Measurements from ENCODE around the gene TCEANC.
A peak's percentile ranks its signal among the peaks of the same experiment; 100 is the strongest.

TCEANC gene

DNA sequence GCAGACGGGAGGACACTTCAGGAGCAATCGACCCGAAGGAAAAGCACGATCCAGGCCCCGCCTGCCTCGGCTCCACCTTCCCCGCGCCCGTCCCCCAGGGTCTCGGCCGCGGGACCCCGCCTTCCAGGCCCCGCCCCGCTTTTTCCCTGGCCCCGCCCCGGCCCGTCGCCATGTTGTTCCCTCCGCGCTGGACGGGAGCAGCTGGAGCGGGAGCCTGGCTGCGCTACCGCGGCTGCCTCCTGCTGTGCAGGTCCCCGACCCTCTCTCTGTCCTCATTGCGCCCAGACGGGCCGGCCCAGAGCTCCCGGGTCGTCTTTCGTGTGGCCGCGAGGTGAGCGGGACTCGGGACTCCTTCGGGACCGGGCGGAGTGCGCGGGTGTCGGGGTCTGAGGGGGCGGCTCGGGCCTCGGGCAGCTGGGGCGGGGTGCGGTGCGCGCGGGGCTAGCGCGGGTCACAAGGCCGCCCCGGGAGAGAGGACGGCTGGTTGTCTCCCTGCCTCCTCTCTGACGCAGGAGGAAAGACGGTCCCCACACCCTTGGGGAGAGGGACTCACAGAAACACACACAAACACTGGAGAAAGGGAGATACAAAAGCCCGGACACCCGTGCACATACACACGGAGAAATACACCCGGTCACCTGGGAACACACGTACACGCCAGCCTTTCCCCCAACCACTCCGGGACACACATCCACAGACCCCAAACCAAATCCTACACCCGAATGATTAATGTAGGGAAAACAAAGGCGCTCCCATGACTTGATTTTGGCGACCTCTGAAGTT, 36.2 kb downstream of the TCEANC start, which contains the start of gene RAB9A:
RAB9A (plus strand) TSS at position 171 of the 783 bp plus-strand sequence. CDS start 19,619 bp downstream, outside the sequence.
- Mint-ChIP-seq H3K9me3 (no peaks in the 10 kb centered on the region), H3K27ac (peak within 1 kb of the TSS; percentile 84 to 95), H3K4me1 (ENCODE audit: low read depth in 2 of 2) (peaks cover 31 to 48% of the 10 kb centered on the region in 2 donors), H3K27me3 (no peaks in the 10 kb centered on the region), H3K36me3 (ENCODE audit: insufficient read depth) (peaks cover 9% of the 10 kb centered on the region), H3K4me3 (peak within 1 kb of the TSS; percentile 85 to 86)
- peak; percentile 68 to 73 (median 70) for DNase-seq
- ATAC-seq (replicated peaks) = peak; percentile 79

DNA sequence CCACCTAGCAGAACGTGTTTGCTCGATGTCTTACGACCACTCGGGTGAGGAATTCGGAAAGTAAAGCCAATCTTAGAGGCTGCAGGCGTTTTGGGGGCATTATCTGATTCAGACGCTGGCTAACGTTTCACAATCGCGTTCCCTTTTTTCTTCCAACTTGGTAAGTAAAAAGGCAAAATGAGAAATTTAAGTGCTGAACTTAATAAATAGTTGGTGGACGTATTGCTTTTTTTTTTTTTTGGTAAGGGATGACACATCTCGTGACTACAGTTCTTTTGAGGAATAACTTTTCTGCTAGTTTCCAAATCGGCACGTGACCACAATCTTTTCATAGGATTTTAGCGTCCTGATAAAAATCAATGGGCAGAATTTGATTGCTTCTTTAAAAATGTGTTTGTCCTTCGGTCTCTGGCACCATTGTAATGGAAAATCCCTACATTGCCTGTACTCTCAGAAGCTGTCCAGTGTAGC, 36.8 kb downstream of the TCEANC start:
- H3K4me1 Mint-ChIP-seq (ENCODE audit: low read depth in 2 of 2) = peaks cover 32 to 48% of the 10 kb centered on the region in 2 donors
- DNase-seq = no peak
- H3K27ac Mint-ChIP-seq = peak overlapping the region; percentile 84 to 95
- H3K36me3 Mint-ChIP-seq (ENCODE audit: insufficient read depth) = peaks cover 9% of the 10 kb centered on the region
- peak overlapping the region; percentile 85 to 86 for H3K4me3 Mint-ChIP-seq
- no peak for ATAC-seq (replicated peaks)
- no peaks in the 10 kb centered on the region for H3K9me3 Mint-ChIP-seq
- no peaks in the 10 kb centered on the region for H3K27me3 Mint-ChIP-seq

DNA sequence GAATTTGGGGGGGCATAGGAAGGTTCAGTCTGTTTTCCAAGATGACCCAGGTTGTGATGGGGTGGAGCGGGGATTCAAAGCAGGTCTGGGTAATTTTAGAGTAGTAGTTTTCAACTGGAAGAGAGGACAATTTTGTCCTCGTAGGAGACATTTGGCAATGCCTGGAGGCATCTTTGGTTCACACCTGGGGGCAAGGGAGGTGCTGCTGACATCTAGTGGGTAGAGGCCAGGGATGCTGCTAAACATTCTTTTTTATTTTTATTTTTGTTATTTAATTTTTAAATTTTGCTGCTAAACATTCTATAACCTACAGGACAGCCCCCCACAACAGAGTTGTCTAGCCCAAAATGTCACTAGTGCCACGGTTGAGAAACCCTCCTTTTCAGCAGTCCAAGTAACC, 37.9 kb downstream of the TCEANC start:
- no peaks in the 10 kb centered on the region for H3K27me3 Mint-ChIP-seq
- H3K27ac Mint-ChIP-seq = peak overlapping the region; percentile 84 to 95
- ATAC-seq (replicated peaks) = no peak
- peak overlapping the region; percentile 85 to 86 for H3K4me3 Mint-ChIP-seq
- no peaks in the 10 kb centered on the region for H3K9me3 Mint-ChIP-seq
- H3K4me1 Mint-ChIP-seq (ENCODE audit: low read depth in 2 of 2) = peaks cover 36 to 49% of the 10 kb centered on the region in 2 donors
- peaks cover 11% of the 10 kb centered on the region for H3K36me3 Mint-ChIP-seq (ENCODE audit: insufficient read depth)
- peak in 1 of 3 experiments; percentile 10 for DNase-seq

DNA sequence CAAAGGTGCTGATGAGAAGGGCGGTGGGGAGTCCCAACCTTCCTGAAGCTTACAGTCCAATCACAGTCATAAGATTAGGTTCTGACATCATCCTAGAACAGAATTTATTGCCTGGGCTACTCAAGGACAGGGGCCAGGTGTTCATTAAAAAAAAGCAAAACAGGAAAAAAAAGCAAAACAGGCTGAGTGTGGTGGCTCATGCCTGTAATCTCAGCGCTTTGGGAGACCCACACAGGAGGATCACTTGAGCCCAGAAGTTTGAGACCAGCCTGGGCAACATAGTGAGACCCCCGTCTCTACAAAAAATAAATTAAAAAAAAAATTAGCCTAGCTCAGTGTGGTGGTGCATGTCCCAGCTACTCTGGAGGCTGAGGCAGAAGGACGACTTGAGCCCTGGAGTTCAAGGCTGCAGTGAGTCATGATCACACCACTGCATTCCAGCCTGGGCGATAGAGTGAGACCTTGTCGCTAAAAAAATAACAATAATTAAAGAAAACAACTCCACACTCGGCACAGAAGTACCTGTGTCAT, 39.0 kb downstream of the TCEANC start:
- Mint-ChIP-seq H3K27me3 (no peaks in the 10 kb centered on the region), H3K9me3 (no peaks in the 10 kb centered on the region), H3K36me3 (ENCODE audit: insufficient read depth) (peaks cover 11% of the 10 kb centered on the region), H3K4me1 (ENCODE audit: low read depth in 2 of 2) (peaks cover 40 to 54% of the 10 kb centered on the region in 2 donors), H3K27ac (peak overlapping the region; percentile 84 to 86), H3K4me3 (peak overlapping the region; percentile 66 to 68)
- ATAC-seq (replicated peaks) (peak; percentile 38), DNase-seq (no peak)

DNA sequence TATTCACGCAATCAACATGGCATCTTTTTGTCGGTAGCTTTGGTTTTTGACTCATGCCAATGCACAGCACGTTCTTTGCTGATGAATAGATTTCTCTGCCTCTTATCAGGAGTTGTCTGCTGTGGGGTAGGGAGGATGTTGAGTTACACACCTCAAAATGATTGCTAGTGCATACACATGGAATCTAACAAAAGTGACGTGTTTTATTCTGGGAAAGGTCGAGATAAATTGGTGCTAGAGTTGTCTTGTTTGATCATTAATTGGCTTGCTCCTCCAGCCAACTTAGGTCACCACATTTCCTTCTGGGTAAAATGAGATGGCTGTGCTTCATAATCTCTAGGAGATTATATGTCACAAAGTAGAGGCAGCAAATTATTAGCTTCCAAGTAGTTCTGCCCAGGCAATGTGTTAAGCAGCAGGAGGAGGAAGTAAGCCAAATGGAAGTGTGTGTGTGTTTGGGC, 39.9 kb downstream of the TCEANC start:
- Mint-ChIP-seq H3K27ac (peak overlapping the region; percentile 84 to 86), H3K36me3 (ENCODE audit: insufficient read depth) (peaks cover 11% of the 10 kb centered on the region), H3K4me1 (ENCODE audit: low read depth in 2 of 2) (peaks cover 44 to 56% of the 10 kb centered on the region in 2 donors), H3K27me3 (no peaks in the 10 kb centered on the region), H3K9me3 (no peaks in the 10 kb centered on the region), H3K4me3 (peak overlapping the region; percentile 66 to 68)
- DNase-seq (no peak), ATAC-seq (replicated peaks) (no peak)

DNA sequence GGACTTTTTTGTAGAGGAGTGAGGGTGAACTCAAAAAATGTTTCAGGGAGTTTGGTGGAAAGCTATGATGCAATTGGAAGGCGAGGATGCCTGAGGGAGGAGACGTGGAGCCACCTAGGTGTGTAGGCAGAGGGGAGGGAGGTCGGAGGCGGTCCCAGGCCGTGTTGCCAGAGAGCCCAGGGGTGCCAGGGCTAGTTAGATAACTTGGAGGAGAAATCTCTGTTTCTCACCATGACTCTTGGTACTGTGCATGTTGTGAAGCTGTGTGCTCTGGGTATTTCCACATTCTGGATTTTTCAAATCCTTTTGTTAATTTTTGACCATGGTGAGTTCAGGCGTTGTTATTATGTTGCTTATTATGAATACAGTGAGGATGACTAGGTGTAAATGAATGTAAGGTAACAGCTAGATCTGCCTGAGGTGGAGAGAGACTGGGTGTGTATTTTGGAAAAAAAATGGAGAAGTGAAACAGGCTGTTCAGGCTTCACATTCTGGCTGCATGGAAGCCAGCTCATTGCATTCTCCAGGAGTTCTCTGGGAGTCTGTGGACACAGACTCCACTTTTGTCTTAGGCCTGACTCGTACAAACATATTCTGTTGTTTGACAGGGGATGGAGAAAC, 40.5 kb downstream of the TCEANC start:
- H3K9me3 Mint-ChIP-seq = no peaks in the 10 kb centered on the region
- ATAC-seq (replicated peaks) = no peak
- H3K4me1 Mint-ChIP-seq (ENCODE audit: low read depth in 2 of 2) = peaks cover 44 to 53% of the 10 kb centered on the region in 2 donors
- DNase-seq = no peak
- no peaks in the 10 kb centered on the region for H3K27me3 Mint-ChIP-seq
- H3K36me3 Mint-ChIP-seq (ENCODE audit: insufficient read depth) = peaks cover 11% of the 10 kb centered on the region
- peak overlapping the region; percentile 66 to 68 for H3K4me3 Mint-ChIP-seq
- peak overlapping the region; percentile 84 to 86 for H3K27ac Mint-ChIP-seq

DNA sequence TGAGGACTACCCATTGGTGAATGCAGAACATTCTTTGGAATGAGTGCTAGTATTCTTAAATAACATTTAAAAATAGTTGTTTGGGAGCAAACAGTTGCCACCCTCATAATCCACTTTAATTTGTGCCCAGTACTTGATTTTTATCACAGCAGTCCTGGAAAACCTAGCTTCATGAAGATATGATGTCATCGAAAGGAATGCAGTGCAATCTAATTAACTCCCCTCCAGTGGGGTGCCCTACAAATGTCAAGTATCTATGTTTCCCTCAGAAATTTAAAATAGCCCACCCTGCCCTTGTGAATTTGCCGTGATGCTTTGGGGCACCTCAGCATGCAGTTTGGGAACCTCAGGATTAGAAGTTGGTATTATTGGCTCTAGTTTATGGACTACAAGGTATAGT, 41.4 kb downstream of the TCEANC start:
- H3K27ac Mint-ChIP-seq = peak overlapping the region in 1 of 2 donors; percentile 86

DNA sequence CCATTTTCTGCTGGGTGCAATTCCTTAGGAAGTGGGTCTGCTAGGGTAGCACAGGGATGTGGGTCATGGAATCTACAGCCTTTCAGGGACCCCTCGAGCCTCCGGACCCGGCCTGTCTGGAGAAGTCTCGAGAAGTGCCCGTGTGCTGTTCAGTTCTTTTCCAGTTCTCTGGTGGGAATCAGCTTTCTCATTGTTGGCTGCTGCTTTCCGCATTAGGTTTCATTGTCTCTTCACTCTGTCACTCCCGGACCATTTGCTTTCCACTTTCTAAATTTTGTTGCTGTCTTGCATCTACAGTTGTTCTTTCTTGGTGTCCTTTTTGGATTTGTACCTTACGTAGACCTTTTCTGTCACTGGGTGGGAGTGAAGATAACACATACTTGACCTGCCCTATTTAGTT, 42.0 kb downstream of the TCEANC start:
- DNase-seq (no peak), ATAC-seq (replicated peaks) (no peak)
- H3K4me3 Mint-ChIP-seq = peak overlapping the region; percentile 45 to 53
- peaks cover 47 to 56% of the 10 kb centered on the region in 2 donors for H3K4me1 Mint-ChIP-seq (ENCODE audit: low read depth in 2 of 2)
- H3K9me3 Mint-ChIP-seq = no peaks in the 10 kb centered on the region
- H3K27me3 Mint-ChIP-seq = no peaks in the 10 kb centered on the region
- peak overlapping the region in 1 of 2 donors; percentile 93 for H3K27ac Mint-ChIP-seq
- peaks cover 6% of the 10 kb centered on the region for H3K36me3 Mint-ChIP-seq (ENCODE audit: insufficient read depth)

More for the DNA sequence above, 41.4 kb downstream of the TCEANC start:
- Mint-ChIP-seq H3K36me3 (ENCODE audit: insufficient read depth) (peaks cover 8% of the 10 kb centered on the region), H3K27me3 (no peaks in the 10 kb centered on the region), H3K4me1 (ENCODE audit: low read depth in 2 of 2) (peaks cover 45 to 55% of the 10 kb centered on the region in 2 donors), H3K4me3 (no peak overlapping the region), H3K9me3 (no peaks in the 10 kb centered on the region)
- no peak for DNase-seq
- no peak for ATAC-seq (replicated peaks)

DNA sequence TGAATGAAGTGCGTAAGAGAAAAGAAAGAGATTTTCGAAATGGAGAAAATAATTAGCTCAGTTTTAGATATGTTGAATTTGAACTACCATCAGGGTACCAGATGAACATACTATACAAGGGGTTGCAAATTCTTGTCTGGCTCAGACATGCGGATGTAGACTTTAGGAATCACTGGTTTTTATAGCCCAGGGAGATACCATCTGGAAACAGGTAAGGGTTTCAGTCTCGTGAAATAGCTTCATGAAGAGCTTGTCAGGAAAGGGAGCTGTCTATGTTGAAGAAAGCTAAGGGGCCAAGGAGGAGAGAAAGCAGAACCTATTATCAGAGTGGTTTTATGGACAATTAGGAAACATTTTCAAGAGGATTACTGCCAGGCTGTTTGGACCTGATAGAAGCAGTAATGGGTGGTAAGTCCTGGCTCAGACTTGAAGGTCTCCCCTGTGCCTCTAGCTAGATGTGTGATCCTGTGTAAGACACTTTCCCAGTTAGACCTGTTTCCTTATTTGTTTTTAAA, 42.7 kb downstream of the TCEANC start:
- Mint-ChIP-seq H3K27ac (peak overlapping the region; percentile 13 to 93), H3K4me3 (peak overlapping the region in 1 of 2 donors; percentile 53), H3K36me3 (ENCODE audit: insufficient read depth) (peaks cover 6% of the 10 kb centered on the region), H3K4me1 (ENCODE audit: low read depth in 2 of 2) (peaks cover 42 to 49% of the 10 kb centered on the region in 2 donors), H3K9me3 (no peaks in the 10 kb centered on the region), H3K27me3 (no peaks in the 10 kb centered on the region)
- ATAC-seq (replicated peaks) = no peak
- DNase-seq = no peak

DNA sequence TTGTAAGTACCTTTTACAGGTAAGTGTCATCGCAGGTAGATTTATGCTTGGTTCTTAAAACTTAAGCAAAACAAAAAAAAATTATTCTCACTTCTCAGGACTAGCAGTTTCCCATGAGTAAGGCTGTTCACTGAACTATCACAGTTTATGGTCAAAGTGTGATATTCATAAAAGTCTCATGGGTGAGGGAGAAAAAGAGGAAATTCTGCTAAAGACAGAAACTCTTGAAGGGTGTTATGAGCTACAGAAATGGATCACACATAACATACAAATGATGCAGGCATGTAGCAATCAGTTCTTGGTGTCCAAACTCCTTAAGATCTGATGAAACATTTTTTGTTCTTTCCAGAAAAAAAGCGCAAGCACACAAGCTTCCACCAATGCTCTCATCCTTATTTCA, 44.5 kb downstream of the TCEANC start:
- Mint-ChIP-seq H3K27ac (peak overlapping the region; percentile 81 to 89), H3K4me1 (ENCODE audit: low read depth in 2 of 2) (peaks cover 50 to 56% of the 10 kb centered on the region in 2 donors), H3K4me3 (peak overlapping the region; percentile 33 to 70), H3K27me3 (no peaks in the 10 kb centered on the region), H3K9me3 (no peaks in the 10 kb centered on the region), H3K36me3 (ENCODE audit: insufficient read depth) (peaks cover 6% of the 10 kb centered on the region)
- no peak for DNase-seq
- ATAC-seq (replicated peaks) = peak; percentile 85

DNA sequence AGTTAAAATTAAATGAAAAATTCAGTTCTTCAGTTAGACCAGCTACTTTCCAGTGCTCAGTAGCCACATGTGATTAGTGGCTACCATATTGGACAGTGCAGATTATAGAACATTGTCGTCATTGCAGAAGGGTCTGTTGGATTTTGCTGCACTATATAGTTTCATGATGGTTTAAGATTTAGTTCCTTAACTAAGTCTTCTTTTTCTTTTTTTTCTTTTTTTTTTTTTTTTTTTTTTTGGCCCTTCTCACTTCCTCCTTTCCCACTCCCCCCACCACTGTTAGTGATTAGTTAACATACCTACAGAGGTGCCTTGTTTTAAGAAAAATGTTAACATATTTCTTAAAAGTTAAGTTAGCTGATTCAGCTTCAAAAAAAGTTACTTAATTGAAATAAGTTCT, 45.0 kb downstream of the TCEANC start:
- H3K9me3 Mint-ChIP-seq = no peaks in the 10 kb centered on the region
- peaks cover 4% of the 10 kb centered on the region for H3K36me3 Mint-ChIP-seq (ENCODE audit: insufficient read depth)
- DNase-seq = no peak
- no peaks in the 10 kb centered on the region for H3K27me3 Mint-ChIP-seq
- peaks cover 48 to 56% of the 10 kb centered on the region in 2 donors for H3K4me1 Mint-ChIP-seq (ENCODE audit: low read depth in 2 of 2)
- H3K27ac Mint-ChIP-seq = peak overlapping the region; percentile 81 to 89
- ATAC-seq (replicated peaks) = no peak
- H3K4me3 Mint-ChIP-seq = no peak overlapping the region

DNA sequence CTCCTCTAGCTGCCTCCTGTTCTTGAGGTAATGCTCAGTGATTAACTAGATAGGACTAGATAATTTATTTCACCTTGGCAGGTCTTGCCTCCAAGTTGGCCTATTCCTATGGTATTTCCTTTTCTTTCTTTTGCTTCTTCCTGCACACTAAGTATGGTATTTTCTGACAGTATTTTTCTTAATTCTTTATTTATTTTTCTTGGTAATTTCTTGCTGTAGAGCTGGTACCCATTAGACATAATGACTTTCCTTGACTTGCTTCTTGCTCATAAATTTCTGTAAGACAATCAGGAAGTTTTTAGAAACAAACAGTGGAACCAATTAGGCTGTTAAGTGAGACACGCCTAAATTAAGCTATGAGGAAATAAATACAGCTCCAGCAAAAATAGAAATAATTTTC, 45.5 kb downstream of the TCEANC start:
- peaks cover 44 to 54% of the 10 kb centered on the region in 2 donors for H3K4me1 Mint-ChIP-seq (ENCODE audit: low read depth in 2 of 2)
- H3K27me3 Mint-ChIP-seq = no peaks in the 10 kb centered on the region
- peaks cover 2% of the 10 kb centered on the region for H3K36me3 Mint-ChIP-seq (ENCODE audit: insufficient read depth)
- no peak overlapping the region for H3K4me3 Mint-ChIP-seq
- no peaks in the 10 kb centered on the region for H3K9me3 Mint-ChIP-seq
- H3K27ac Mint-ChIP-seq = no peak overlapping the region
- DNase-seq (no peak), ATAC-seq (replicated peaks) (no peak)

DNA sequence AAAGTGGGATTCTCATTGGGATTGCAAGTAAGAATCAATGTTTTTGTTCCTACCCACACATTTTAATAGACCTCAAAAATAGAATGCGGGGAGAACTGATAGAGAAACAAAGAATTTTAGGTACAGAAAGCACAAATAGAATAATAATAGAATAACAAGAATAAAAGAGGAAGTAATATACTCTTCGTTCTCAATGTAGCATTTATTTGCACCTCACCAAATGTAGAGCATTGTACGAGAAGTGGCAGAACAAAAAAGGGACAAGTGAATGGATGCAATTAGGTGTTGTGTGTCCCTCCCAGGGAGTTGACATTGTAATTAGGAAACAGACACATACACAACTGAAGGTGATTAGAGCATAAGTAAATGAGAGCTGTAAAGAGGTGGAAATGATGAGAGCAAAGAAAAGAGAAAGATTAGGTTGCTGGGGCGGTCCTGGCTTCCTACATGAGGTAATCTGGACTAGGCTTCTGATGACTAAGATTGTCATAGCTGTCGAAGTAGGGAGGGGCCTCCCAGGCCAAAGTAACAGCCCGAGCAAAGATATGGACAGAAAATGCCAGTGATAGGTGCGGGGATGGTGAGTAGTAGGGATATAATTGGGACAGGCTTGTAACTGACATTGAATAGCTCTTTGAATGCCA, 46.4 kb downstream of the TCEANC start:
- Mint-ChIP-seq H3K4me3 (peak overlapping the region; percentile 7 to 8), H3K36me3 (ENCODE audit: insufficient read depth) (peaks cover 2% of the 10 kb centered on the region), H3K27ac (peak overlapping the region; percentile 7 to 59), H3K9me3 (no peaks in the 10 kb centered on the region), H3K4me1 (ENCODE audit: low read depth in 2 of 2) (peaks cover 41 to 57% of the 10 kb centered on the region in 2 donors), H3K27me3 (no peaks in the 10 kb centered on the region)
- DNase-seq (no peak), ATAC-seq (replicated peaks) (peak; percentile 45)

All from effector memory CD8-positive, alpha-beta T cell (primary cell).